Astrocyte (in vitro differentiated cells and primary cell): Measurements from ENCODE around the gene NUP98. TPM values are rescaled to one million over a fixed set of nuclear protein-coding genes. Genes with fewer than 3 reads are reported as not detected.

ENCODE experiments used
- DNase-seq: peaks from one replicate; pipeline ENCODE4 v3.0.0-alpha.2; 2010; ENCODE audit warnings: low read depth
- FAIRE-seq: peaks from 2 replicates; lab custom pipeline; 2011; peaks lifted over from hg19 to GRCh38; lab: Jason Lieb, UNC
- H2AFZ ChIP-seq: 2 replicates; pipeline ENCODE4 v1.6.0; 2012; ENCODE audit warnings: low read depth, low read length, inconsistent platforms
- H3K27ac ChIP-seq: 2 replicates; pipeline ENCODE4 v1.5.1; 2011; ENCODE audit warnings: low read depth, low read length, inconsistent platforms
- H3K27me3 ChIP-seq: 2 replicates; pipeline ENCODE4 v1.6.0; 2011; ENCODE audit warnings: low read length, inconsistent platforms; ENCODE audit not compliant: insufficient read depth
- H3K36me3 ChIP-seq: 2 replicates; pipeline ENCODE4 v1.5.1; 2011; ENCODE audit warnings: low read length, inconsistent platforms; ENCODE audit not compliant: insufficient read depth
- H3K4me1 ChIP-seq: 2 replicates; pipeline ENCODE4 v1.5.1; 2011; ENCODE audit warnings: low read length, inconsistent platforms; ENCODE audit not compliant: insufficient read depth
- H3K4me2 ChIP-seq: 2 replicates; pipeline ENCODE4 v1.6.0; 2012; ENCODE audit warnings: low read length, inconsistent platforms
- H3K4me3 ChIP-seq: 2 replicates; pipeline ENCODE4 v1.5.1; 2011; ENCODE audit warnings: low read depth, mild to moderate bottlenecking, low read length, inconsistent platforms; ENCODE audit not compliant: insufficient read depth
- H3K79me2 ChIP-seq: 2 replicates; pipeline ENCODE4 v1.6.0; 2012; ENCODE audit warnings: mild to moderate bottlenecking, low read length, inconsistent platforms; ENCODE audit not compliant: insufficient read depth
- H3K9ac ChIP-seq: 2 replicates; pipeline ENCODE4 v1.6.0; 2012; ENCODE audit warnings: mild to moderate bottlenecking, low read length, inconsistent platforms
- H3K9me3 ChIP-seq: 2 replicates; pipeline ENCODE4 v1.5.1; 2012; ENCODE audit warnings: low read depth, mild to moderate bottlenecking, low read length, inconsistent platforms; ENCODE audit not compliant: insufficient read depth
- H4K20me1 ChIP-seq: 2 replicates; pipeline ENCODE4 v1.6.0; 2012; ENCODE audit warnings: low read length, inconsistent platforms; ENCODE audit not compliant: insufficient read depth
- H3K27ac Mint-ChIP-seq: one replicate; pipeline ENCODE4 v1.8.0; 2021; ENCODE audit warnings: mild to moderate bottlenecking, mixed read lengths; ENCODE audit not compliant: unreplicated experiment
- H3K27me3 Mint-ChIP-seq: one replicate; pipeline ENCODE4 v1.8.0; 2021; ENCODE audit warnings: low read depth, mixed read lengths; ENCODE audit not compliant: unreplicated experiment
- H3K36me3 Mint-ChIP-seq: one replicate; pipeline ENCODE4 v1.8.0; 2021; ENCODE audit warnings: low read depth, mixed read lengths; ENCODE audit not compliant: unreplicated experiment
- H3K4me1 Mint-ChIP-seq: one replicate; pipeline ENCODE4 v1.8.0; 2021; ENCODE audit warnings: low read depth, mixed read lengths; ENCODE audit not compliant: unreplicated experiment
- H3K4me3 Mint-ChIP-seq: one replicate; pipeline ENCODE4 v1.8.0; 2021; ENCODE audit warnings: mild to moderate bottlenecking, moderate library complexity, mixed read lengths; ENCODE audit not compliant: unreplicated experiment
- H3K9me3 Mint-ChIP-seq: one replicate; pipeline ENCODE4 v1.8.0; 2021; ENCODE audit warnings: mild to moderate bottlenecking, mixed read lengths; ENCODE audit not compliant: unreplicated experiment
- EZH2 ChIP-seq: IDR thresholded peaks from 2 replicates; pipeline ENCODE4 v1.6.1; 2012; ENCODE audit warnings: mild to moderate bottlenecking, low read length, inconsistent platforms; ENCODE audit not compliant: insufficient read depth
- total RNA-seq: library from RNA; stranded (reverse); gene quantifications from 2 replicates; pipeline ENCODE4 v1.2.1, GENCODE V29; 2021
- TF ChIP-seq, protein P1 (sequence below): IDR thresholded peaks from 2 replicates; pipeline ENCODE4 v1.5.1; 2011; ENCODE audit warnings: low read depth, mild to moderate bottlenecking, inconsistent platforms, low read length, moderate library complexity; ENCODE audit not compliant: insufficient read depth

NUP98 gene
- total RNA-seq, 1 donor from 2014 or later, result 81.2 TPM

DNA sequence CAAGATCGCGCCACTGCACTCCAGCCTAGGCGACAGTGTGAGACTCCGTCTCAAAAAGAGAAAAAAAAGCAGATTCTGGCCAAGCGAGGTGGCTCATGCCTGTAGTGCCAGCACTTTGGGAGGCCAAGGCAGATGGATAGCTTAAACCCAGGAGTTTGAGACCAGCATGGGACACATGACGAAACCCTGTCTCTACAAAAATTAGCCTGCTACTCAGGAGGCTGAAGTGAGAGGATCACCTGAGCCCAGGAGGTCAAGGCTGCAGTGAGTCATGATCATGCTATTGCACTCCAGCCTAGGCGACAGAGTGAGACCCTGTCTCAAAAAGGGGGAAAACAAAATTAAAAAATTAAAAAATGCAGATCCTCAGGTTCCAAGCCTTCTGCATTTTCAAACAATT is 25.0 kb upstream of the NUP98 start:
- Histone ChIP-seq H2AFZ (no peak overlapping the region), H3K27me3 (no peaks in the 10 kb centered on the region), H4K20me1 (peaks cover 31% of the 10 kb centered on the region), H3K27ac (no peak overlapping the region), H3K79me2 (no peaks in the 10 kb centered on the region), H3K9me3 (no peaks in the 10 kb centered on the region), H3K9ac (no peak overlapping the region), H3K4me1 (no peaks in the 10 kb centered on the region), H3K36me3 (peaks cover 13% of the 10 kb centered on the region), H3K4me3 (no peak overlapping the region), H3K4me2 (no peak overlapping the region)
- Mint-ChIP-seq H3K4me1 (peaks cover 6% of the 10 kb centered on the region), H3K27ac (no peak overlapping the region), H3K9me3 (no peaks in the 10 kb centered on the region), H3K36me3 (peaks cover 26% of the 10 kb centered on the region), H3K4me3 (no peak overlapping the region), H3K27me3 (no peaks in the 10 kb centered on the region)
- FAIRE-seq (no peak), DNase-seq (no peak)
- TF ChIP-seq, protein P1, sequence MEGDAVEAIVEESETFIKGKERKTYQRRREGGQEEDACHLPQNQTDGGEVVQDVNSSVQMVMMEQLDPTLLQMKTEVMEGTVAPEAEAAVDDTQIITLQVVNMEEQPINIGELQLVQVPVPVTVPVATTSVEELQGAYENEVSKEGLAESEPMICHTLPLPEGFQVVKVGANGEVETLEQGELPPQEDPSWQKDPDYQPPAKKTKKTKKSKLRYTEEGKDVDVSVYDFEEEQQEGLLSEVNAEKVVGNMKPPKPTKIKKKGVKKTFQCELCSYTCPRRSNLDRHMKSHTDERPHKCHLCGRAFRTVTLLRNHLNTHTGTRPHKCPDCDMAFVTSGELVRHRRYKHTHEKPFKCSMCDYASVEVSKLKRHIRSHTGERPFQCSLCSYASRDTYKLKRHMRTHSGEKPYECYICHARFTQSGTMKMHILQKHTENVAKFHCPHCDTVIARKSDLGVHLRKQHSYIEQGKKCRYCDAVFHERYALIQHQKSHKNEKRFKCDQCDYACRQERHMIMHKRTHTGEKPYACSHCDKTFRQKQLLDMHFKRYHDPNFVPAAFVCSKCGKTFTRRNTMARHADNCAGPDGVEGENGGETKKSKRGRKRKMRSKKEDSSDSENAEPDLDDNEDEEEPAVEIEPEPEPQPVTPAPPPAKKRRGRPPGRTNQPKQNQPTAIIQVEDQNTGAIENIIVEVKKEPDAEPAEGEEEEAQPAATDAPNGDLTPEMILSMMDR, result no peak
- no peak for TF ChIP-seq EZH2

DNA sequence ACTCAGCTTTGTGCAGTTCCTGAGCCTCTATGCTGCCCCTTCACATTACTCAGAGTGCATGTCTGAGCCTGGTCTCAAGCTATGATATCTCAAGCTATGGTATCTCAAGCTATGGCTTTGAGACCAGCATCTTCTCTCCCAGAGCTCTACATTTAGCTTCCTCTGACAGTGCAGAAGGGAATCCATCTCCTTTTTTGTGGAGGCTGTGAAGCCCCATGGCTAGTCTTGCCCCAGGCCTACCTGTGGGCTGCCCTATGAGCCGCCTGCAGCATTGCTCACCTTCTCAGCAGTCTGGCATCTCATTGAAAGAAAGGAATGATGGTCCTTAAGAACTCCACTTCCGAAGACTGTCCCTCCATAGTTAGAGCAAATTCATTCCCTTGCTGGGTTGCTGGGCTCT is 23.6 kb upstream of the NUP98 start:
- Histone ChIP-seq H3K4me3 (no peak overlapping the region), H2AFZ (no peak overlapping the region), H4K20me1 (peaks cover 18% of the 10 kb centered on the region), H3K27me3 (no peaks in the 10 kb centered on the region), H3K27ac (no peak overlapping the region), H3K4me2 (no peak overlapping the region), H3K36me3 (peaks cover under 1% of the 10 kb centered on the region), H3K9ac (no peak overlapping the region), H3K4me1 (no peaks in the 10 kb centered on the region), H3K9me3 (no peaks in the 10 kb centered on the region), H3K79me2 (no peaks in the 10 kb centered on the region)
- H3K4me1 Mint-ChIP-seq, result peaks cover 3% of the 10 kb centered on the region
- H3K27ac Mint-ChIP-seq, result no peak overlapping the region
- TF ChIP-seq, protein P1, result no peak
- TF ChIP-seq EZH2, result no peak
- H3K4me3 Mint-ChIP-seq, result no peak overlapping the region
- no peak for DNase-seq
- H3K36me3 Mint-ChIP-seq, result peaks cover 21% of the 10 kb centered on the region
- no peaks in the 10 kb centered on the region for H3K9me3 Mint-ChIP-seq
- no peaks in the 10 kb centered on the region for H3K27me3 Mint-ChIP-seq
- FAIRE-seq, result no peak

DNA sequence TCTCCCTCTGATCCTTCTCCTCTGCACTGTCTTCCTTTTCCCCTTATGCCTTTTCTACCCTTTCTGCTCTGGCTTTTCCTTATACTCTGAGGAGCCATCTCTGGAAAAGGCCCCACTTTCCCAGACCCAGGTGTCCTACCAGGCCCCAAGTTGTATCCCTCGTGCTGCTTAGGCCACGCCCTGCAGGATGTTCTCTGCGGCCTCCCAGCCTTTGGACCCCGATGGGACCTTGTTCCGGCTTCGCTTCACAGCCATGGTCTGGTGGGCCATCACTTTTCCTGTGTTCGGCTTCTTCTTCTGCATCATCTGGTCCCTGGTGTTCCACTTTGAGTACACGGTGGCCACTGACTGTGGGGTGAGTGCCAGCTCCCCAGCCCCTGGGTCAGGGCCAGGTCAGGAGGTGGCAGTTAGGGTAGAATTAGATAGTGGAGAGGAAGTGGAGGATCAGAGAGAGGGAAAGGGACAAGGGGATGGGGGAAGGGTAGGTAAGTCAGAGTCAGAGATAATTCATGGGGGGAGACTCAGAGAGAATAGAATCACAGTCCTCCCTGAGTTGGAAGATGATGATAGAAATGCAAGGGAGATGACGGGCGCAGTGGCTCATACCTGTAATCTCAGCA is 19.9 kb upstream of the NUP98 start:
- no peak for DNase-seq
- Histone ChIP-seq H3K79me2 (no peaks in the 10 kb centered on the region), H3K4me1 (no peaks in the 10 kb centered on the region), H4K20me1 (peaks cover 7% of the 10 kb centered on the region), H3K9ac (no peak overlapping the region), H3K27ac (no peak overlapping the region), H3K27me3 (no peaks in the 10 kb centered on the region), H3K4me2 (no peak overlapping the region), H3K4me3 (no peak overlapping the region), H3K36me3 (no peaks in the 10 kb centered on the region), H3K9me3 (no peaks in the 10 kb centered on the region), H2AFZ (no peak overlapping the region)
- Mint-ChIP-seq H3K27me3 (no peaks in the 10 kb centered on the region), H3K4me3 (no peak overlapping the region), H3K27ac (peak overlapping the region; percentile 26), H3K36me3 (peaks cover 10% of the 10 kb centered on the region), H3K4me1 (no peaks in the 10 kb centered on the region), H3K9me3 (no peaks in the 10 kb centered on the region)
- no peak for TF ChIP-seq EZH2
- no peak for FAIRE-seq
